ENCODE measurements around the gene MXD4.

Gene MXD4

GRCh38 chr4:2258091-2259035 is 3.5 kb downstream of the MXD4 start:
- DNase-seq (ENCODE audit: low read depth): no peak
- no peak for TF ChIP-seq CTCF (IDR thresholded peaks at IDR 0.05; ENCODE audit: insufficient read depth, low read depth, low read length, missing control alignments)
- no peak overlapping the region for H3K4me3 ChIP-seq (ENCODE audit: low read length)

GRCh38 chr4:2257361-2258081 is 4.4 kb downstream of the MXD4 start:
- no peak for DNase-seq (ENCODE audit: low read depth)
- no peak for TF ChIP-seq CTCF (IDR thresholded peaks at IDR 0.05; ENCODE audit: insufficient read depth, low read depth, low read length, missing control alignments)
- H3K4me3 ChIP-seq (ENCODE audit: low read length): no peak overlapping the region

- H3K4me3 ChIP-seq (ENCODE audit: low read length): no peak overlapping the region
- DNase-seq (ENCODE audit: low read depth): no peak
- no peak for TF ChIP-seq CTCF (IDR thresholded peaks at IDR 0.05; ENCODE audit: insufficient read depth, low read depth, low read length, missing control alignments)
Measured at GRCh38 chr4:2256781-2257191, 5.1 kb downstream of the MXD4 start.

- no peak overlapping the region for H3K4me3 ChIP-seq (ENCODE audit: low read length)
- no peak for TF ChIP-seq CTCF (IDR thresholded peaks at IDR 0.05; ENCODE audit: insufficient read depth, low read depth, low read length, missing control alignments)
- no peak for DNase-seq (ENCODE audit: low read depth)
Measured at GRCh38 chr4:2256156-2256731, 5.7 kb downstream of the MXD4 start.

- H3K4me3 ChIP-seq (ENCODE audit: low read length): no peak overlapping the region
- no peak for DNase-seq (ENCODE audit: low read depth)
- TF ChIP-seq CTCF (IDR thresholded peaks at IDR 0.05; ENCODE audit: insufficient read depth, low read depth, low read length, missing control alignments): no peak
Measured at GRCh38 chr4:2255501-2256155, 6.3 kb downstream of the MXD4 start.

- no peak for TF ChIP-seq CTCF (IDR thresholded peaks at IDR 0.05; ENCODE audit: insufficient read depth, low read depth, low read length, missing control alignments)
- no peak for DNase-seq (ENCODE audit: low read depth)
- no peak overlapping the region for H3K4me3 ChIP-seq (ENCODE audit: low read length)
Measured at GRCh38 chr4:2254665-2255500, 7.0 kb downstream of the MXD4 start.

Measured in epithelial cell of esophagus (primary cell).